Measurements from ENCODE around the gene HOXA10.

DNA sequence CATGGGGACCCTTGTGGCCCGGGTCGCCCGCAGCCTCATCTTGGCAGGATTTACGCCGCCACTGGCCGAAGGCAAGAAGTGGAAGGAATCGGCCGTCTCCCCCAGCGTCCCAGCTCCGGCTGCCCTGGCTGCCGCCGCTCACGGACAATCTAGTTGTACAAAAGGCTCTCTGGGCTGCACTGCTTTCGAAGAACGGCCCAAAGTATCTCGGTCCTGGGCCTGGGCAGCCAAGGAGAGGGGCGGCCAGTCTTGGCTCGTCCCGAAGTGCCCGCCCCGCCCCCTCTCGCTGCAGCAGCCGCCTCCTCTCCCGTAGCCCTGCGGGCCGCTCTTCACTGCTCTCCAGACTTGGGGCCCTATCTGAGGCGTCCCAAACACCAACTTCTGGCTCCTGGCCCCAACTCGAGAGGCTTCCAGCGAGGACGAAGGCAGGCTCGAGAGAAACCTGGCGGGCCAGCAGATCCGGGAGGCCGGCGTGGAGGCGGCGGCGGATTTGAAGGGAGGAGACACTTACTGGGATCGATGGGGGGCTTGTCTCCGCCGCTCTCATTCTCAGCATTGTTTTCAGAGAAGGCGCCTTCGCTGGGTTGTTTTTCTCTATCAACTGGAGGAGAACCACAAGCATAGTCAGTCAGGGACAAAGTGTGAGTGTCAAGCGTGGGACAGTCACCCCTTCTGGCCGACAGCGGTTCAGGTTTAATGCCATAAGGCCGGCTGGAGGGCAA is 9.6 kb downstream of the HOXA10 start:
- no peak for TF ChIP-seq POLR2A (IDR thresholded peaks at IDR 0.05)
- TF ChIP-seq, protein P1, sequence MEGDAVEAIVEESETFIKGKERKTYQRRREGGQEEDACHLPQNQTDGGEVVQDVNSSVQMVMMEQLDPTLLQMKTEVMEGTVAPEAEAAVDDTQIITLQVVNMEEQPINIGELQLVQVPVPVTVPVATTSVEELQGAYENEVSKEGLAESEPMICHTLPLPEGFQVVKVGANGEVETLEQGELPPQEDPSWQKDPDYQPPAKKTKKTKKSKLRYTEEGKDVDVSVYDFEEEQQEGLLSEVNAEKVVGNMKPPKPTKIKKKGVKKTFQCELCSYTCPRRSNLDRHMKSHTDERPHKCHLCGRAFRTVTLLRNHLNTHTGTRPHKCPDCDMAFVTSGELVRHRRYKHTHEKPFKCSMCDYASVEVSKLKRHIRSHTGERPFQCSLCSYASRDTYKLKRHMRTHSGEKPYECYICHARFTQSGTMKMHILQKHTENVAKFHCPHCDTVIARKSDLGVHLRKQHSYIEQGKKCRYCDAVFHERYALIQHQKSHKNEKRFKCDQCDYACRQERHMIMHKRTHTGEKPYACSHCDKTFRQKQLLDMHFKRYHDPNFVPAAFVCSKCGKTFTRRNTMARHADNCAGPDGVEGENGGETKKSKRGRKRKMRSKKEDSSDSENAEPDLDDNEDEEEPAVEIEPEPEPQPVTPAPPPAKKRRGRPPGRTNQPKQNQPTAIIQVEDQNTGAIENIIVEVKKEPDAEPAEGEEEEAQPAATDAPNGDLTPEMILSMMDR (IDR thresholded peaks at IDR 0.05): no peak
